Type B pancreatic cell (in vitro differentiated cells): ENCODE measurements around the gene ZNF423. TPM values are rescaled to one million over a fixed set of nuclear protein-coding genes. Genes with fewer than 3 reads are reported as not detected.

Experiments
- DNase-seq: peaks from one replicate; pipeline ENCODE4 v3.0.0; 2021; ENCODE audit warnings: mixed read lengths; ENCODE audit not compliant: unreplicated experiment; ENCODE audit errors: extremely low spot score
- H3K27ac Mint-ChIP-seq: 2 replicates; pipeline ENCODE4 v1.8.0; 2021; ENCODE audit warnings: mild to moderate bottlenecking, mixed read lengths
- H3K27me3 Mint-ChIP-seq: 2 replicates; pipeline ENCODE4 v1.8.0; 2021; ENCODE audit warnings: mixed read lengths
- H3K36me3 Mint-ChIP-seq: 2 replicates; pipeline ENCODE4 v1.8.0; 2021; ENCODE audit warnings: mixed read lengths
- H3K4me1 Mint-ChIP-seq: one replicate; pipeline ENCODE4 v1.8.0; 2021; ENCODE audit warnings: mixed read lengths; ENCODE audit not compliant: unreplicated experiment
- H3K4me3 Mint-ChIP-seq: 2 replicates; pipeline ENCODE4 v1.8.0; 2021; ENCODE audit warnings: mild to moderate bottlenecking, mixed read lengths
- H3K9me3 Mint-ChIP-seq: 2 replicates; pipeline ENCODE4 v1.8.0; 2021; ENCODE audit warnings: mixed read lengths
- CTCF ChIP-seq: fragments of 200-600 bp; sonication (generic); conservative IDR thresholded peaks from 2 replicates; pipeline ENCODE4 v1.5.0; 2021; ENCODE audit warnings: antibody characterized with exemption, mild to moderate bottlenecking
- total RNA-seq: library from RNA; stranded (reverse); gene quantifications from 2 replicates; pipeline ENCODE4 v1.2.1, GENCODE V29; 2021; ENCODE audit warnings: low replicate concordance

ZNF423 gene
- total RNA-seq, 1 donor from 2014 or later = 72.6 TPM

GRCh38 chr16:49748322-49748721 is 107.6 kb downstream of the ZNF423 start:
- Mint-ChIP-seq H3K9me3 (no peaks in the 10 kb centered on the region), H3K36me3 (no peaks in the 10 kb centered on the region), H3K4me3 (no peak overlapping the region), H3K27ac (no peak overlapping the region), H3K27me3 (peaks cover 3% of the 10 kb centered on the region), H3K4me1 (peaks cover 62% of the 10 kb centered on the region)
- TF ChIP-seq CTCF = no peak
- no peak for DNase-seq

GRCh38 chr16:49747654-49748053 is 108.3 kb downstream of the ZNF423 start:
- no peak for DNase-seq
- Mint-ChIP-seq H3K9me3 (no peaks in the 10 kb centered on the region), H3K4me1 (peaks cover 66% of the 10 kb centered on the region), H3K4me3 (no peak overlapping the region), H3K27me3 (peaks cover 6% of the 10 kb centered on the region), H3K36me3 (no peaks in the 10 kb centered on the region), H3K27ac (no peak overlapping the region)
- no peak for TF ChIP-seq CTCF

GRCh38 chr16:49746545-49746944 is 109.4 kb downstream of the ZNF423 start:
- Mint-ChIP-seq H3K27me3 (peaks cover 6% of the 10 kb centered on the region), H3K9me3 (no peaks in the 10 kb centered on the region), H3K36me3 (no peaks in the 10 kb centered on the region), H3K4me1 (peaks cover 59% of the 10 kb centered on the region), H3K4me3 (no peak overlapping the region), H3K27ac (no peak overlapping the region)
- TF ChIP-seq CTCF = no peak
- DNase-seq = no peak

GRCh38 chr16:49745311-49745747 is 110.6 kb downstream of the ZNF423 start:
- Mint-ChIP-seq H3K36me3 (no peaks in the 10 kb centered on the region), H3K4me1 (peaks cover 59% of the 10 kb centered on the region), H3K27me3 (peaks cover 6% of the 10 kb centered on the region), H3K27ac (no peak overlapping the region), H3K9me3 (no peaks in the 10 kb centered on the region), H3K4me3 (peak overlapping the region; percentile 59)
- DNase-seq = no peak
- no peak for TF ChIP-seq CTCF

GRCh38 chr16:49744244-49745220 is 111.4 kb downstream of the ZNF423 start:
- Mint-ChIP-seq H3K36me3 (no peaks in the 10 kb centered on the region), H3K4me3 (peak overlapping the region; percentile 37), H3K27ac (no peak overlapping the region), H3K4me1 (peaks cover 58% of the 10 kb centered on the region), H3K9me3 (no peaks in the 10 kb centered on the region), H3K27me3 (peaks cover 5% of the 10 kb centered on the region)
- no peak for DNase-seq
- TF ChIP-seq CTCF = no peak
